ENCODE measurements around the gene PIAS4. TPM values are rescaled to one million over a fixed set of nuclear protein-coding genes. Genes with fewer than 3 reads are reported as not detected.
A peak's percentile ranks its signal among the peaks of the same experiment; 100 is the strongest.

PIAS4 gene
- total and polyA plus RNA-seq, 2 of the 13 experiments (the other 11 are each of a cell fraction or from before 2014, with no cell fraction given) = 9.0 to 20.1 TPM

DNA sequence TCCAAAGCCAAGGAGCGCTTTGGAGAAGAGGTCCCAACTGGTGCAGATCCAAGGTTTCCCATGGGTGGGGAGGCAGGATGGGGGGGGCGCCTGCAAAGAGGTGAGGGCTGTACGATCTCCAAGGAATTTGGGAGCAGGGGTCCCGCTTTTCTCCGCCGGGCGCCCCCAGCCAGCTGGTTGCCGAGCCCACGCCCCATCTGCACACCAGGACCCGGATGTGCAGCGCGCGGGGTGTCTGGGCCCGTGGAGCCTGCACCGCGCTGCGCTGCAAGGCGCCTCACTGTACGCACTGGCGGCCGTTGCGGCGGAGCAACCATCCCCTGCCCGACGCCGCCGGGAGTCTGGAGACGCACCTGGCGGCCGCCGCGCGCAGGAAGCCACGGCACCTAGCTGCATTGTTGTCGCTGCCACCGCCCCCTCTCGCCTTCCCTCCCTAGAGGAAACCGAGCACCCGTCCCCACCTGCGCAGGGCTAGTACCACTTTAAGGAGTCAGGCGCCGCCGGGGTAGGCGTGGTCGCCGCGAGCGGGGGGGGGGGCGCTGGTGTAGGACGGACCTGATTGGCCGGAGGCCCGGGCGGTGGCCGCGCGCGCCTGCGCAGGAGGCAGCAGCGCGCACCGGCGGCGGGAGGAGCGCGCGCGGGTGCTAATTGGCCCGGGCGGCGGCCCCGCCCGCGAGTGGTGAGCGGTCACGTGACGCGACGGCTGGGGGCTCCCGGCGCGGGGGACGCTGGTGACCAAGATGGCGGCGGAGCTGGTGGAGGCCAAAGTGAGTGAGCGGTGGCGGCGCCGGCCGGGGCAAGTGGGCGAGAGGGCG lies at the start of gene PIAS4 (continued):
- TF ChIP-seq, protein P1, sequence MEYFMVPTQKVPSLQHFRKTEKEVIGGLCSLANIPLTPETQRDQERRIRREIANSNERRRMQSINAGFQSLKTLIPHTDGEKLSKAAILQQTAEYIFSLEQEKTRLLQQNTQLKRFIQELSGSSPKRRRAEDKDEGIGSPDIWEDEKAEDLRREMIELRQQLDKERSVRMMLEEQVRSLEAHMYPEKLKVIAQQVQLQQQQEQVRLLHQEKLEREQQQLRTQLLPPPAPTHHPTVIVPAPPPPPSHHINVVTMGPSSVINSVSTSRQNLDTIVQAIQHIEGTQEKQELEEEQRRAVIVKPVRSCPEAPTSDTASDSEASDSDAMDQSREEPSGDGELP (IDR thresholded peaks at IDR 0.05; ENCODE audit: borderline replicate concordance, low read depth) = peak; percentile 80; the same call in 1 of the 2 replicates
- TF ChIP-seq POLR2AphosphoS5 (IDR thresholded peaks at IDR 0.05; ENCODE audit: low read depth, low read length) = peak; percentile 73
- TF ChIP-seq ERF (CRISPR knock-in tag; IDR thresholded peaks at IDR 0.05) = peak; percentile 88
- peak; percentile 65; the same call in 1 of the 2 replicates for TF ChIP-seq ZNF83 (CRISPR knock-in tag; IDR thresholded peaks at IDR 0.05; ENCODE audit: borderline replicate concordance)
- TF ChIP-seq ETV5 (CRISPR knock-in tag; IDR thresholded peaks at IDR 0.05; ENCODE audit: borderline replicate concordance) = peak; percentile 35
- peak; percentile 81 for TF ChIP-seq ZMYM3 (CRISPR knock-in tag; IDR thresholded peaks at IDR 0.05)
- peak; percentile 57 for TF ChIP-seq SOX5 (CRISPR knock-in tag; IDR thresholded peaks at IDR 0.05; ENCODE audit: borderline replicate concordance)
- TF ChIP-seq ZNF205 (CRISPR knock-in tag; IDR thresholded peaks at IDR 0.05) = peak; percentile 74; the same call in 1 of the 2 replicates
- TF ChIP-seq ETV6 (CRISPR knock-in tag; conservative IDR thresholded peaks at IDR 0.05) = no peak
- peak; percentile 92 for TF ChIP-seq ZFY (CRISPR knock-in tag; IDR thresholded peaks at IDR 0.05)
- TF ChIP-seq KLF13 (CRISPR knock-in tag; IDR thresholded peaks at IDR 0.05) = 0 out of 2 replicates have a peak, but pooled peaks have one; percentile 71
- TF ChIP-seq, protein P2, sequence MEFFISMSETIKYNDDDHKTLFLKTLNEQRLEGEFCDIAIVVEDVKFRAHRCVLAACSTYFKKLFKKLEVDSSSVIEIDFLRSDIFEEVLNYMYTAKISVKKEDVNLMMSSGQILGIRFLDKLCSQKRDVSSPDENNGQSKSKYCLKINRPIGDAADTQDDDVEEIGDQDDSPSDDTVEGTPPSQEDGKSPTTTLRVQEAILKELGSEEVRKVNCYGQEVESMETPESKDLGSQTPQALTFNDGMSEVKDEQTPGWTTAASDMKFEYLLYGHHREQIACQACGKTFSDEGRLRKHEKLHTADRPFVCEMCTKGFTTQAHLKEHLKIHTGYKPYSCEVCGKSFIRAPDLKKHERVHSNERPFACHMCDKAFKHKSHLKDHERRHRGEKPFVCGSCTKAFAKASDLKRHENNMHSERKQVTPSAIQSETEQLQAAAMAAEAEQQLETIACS (CRISPR knock-in tag; IDR thresholded peaks at IDR 0.05) = peak; percentile 61
- TF ChIP-seq THAP11 (CRISPR knock-in tag; IDR thresholded peaks at IDR 0.05) = peak; percentile 82
- no peak for TF ChIP-seq ARNT (IDR thresholded peaks at IDR 0.05)
- peak; percentile 65; the same call in 1 of the 2 replicates for TF ChIP-seq ZSCAN9 (CRISPR knock-in tag; IDR thresholded peaks at IDR 0.05; ENCODE audit: borderline replicate concordance)
- peak; percentile 50; the same call in 1 of the 2 replicates for TF ChIP-seq DR1 (CRISPR knock-in tag; IDR thresholded peaks at IDR 0.05)
- TF ChIP-seq BRF2 (CRISPR knock-in tag; IDR thresholded peaks at IDR 0.05) = 0 out of 2 replicates have a peak, but pooled peaks have one; percentile 22
- TF ChIP-seq CSRNP1 (CRISPR knock-in tag; IDR thresholded peaks at IDR 0.05) = peak; percentile 59; the same call in 1 of the 2 replicates
- no peak for TF ChIP-seq FOXC1 (CRISPR knock-in tag; IDR thresholded peaks at IDR 0.05; ENCODE audit: borderline replicate concordance)
- peak; percentile 80; the same call in 1 of the 2 replicates for TF ChIP-seq ZNF160 (CRISPR knock-in tag; IDR thresholded peaks at IDR 0.05)
- TF ChIP-seq TARDBP (CRISPR knock-in tag; IDR thresholded peaks at IDR 0.05) = peak; percentile 75; the same call in 1 of the 2 replicates
- TF ChIP-seq ZNF720 (CRISPR knock-in tag; IDR thresholded peaks at IDR 0.05) = 0 out of 2 replicates have a peak, but pooled peaks have one; percentile 25
- TF ChIP-seq ZNF747 (CRISPR knock-in tag; IDR thresholded peaks at IDR 0.05; ENCODE audit: borderline replicate concordance) = 0 out of 2 replicates have a peak, but pooled peaks have one; percentile 44
- TF ChIP-seq PHF21A (CRISPR knock-in tag; IDR thresholded peaks at IDR 0.05) = peak; percentile 69

Data from HepG2 (cell line).